SH-SY5Y (cell line): ENCODE measurements around the gene RHBDL2.

ENCODE experiments used
- GATA2 ChIP-seq: IDR thresholded peaks from 2 replicates; pipeline ENCODE4 v1.6.1; 2011; ENCODE audit warnings: mild to moderate bottlenecking, low read depth, low read length
- GATA3 ChIP-seq: IDR thresholded peaks from 2 replicates; pipeline ENCODE4 v1.6.1; 2011; ENCODE audit warnings: low read depth, mild to moderate bottlenecking, low read length, moderate library complexity

DNA sequence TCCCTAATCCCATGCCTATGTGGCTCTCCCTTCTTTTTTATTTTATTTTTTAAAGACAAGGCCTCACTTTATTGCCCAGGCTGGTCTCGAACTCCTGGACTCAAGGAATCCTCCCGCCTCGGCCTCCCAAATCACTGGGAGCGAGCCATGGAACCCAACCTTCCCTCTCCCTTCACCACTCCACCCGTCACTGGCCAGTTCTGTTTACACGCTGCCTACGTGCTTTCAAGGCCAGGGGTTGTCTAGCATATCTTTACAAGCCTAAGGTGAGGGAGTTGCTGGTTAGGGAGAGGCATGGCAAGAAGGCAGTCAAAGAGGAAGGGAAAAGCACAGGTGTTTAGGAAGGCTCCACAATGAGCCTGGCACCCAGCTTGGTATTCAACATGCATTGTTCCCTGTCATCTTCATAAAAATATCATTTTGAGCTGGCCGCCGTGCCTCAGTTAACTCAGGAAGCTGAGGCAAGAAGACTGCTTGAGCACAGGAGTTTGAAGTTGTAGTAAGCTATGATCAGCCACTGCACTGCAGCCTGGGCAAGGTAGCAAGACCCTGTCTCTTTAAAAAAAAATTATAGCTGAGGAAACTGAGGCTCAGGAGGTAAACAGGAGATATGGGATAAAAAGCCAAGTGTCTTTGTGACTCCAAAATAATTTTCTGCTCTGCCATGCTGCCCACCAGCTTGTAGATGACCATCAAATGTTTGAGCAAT, 1.1 kb downstream of the RHBDL2 start:
- no peak for TF ChIP-seq GATA2
- no peak for TF ChIP-seq GATA3
